Stimulated activated naive CD8-positive, alpha-beta T cell treated with anti-CD3 and anti-CD28 coated beads, Interleukin-15, Interleukin-2, amounts not matched to agents 100 ng/mL and 50 ng/mL, for 24 hours (primary cell): ENCODE results near the gene ZC3H15.
"Not testable (repeated sequence)": the region's sequence is repeated elsewhere in the genome, so short reads cannot be mapped to it uniquely, and the experiment has no call there.

Experiments
- H3K27ac Mint-ChIP-seq: one replicate; pipeline ENCODE4 v1.8.0; 2021; ENCODE audit warnings: mild to moderate bottlenecking, mixed read lengths
- H3K27me3 Mint-ChIP-seq: one replicate; pipeline ENCODE4 v1.8.0; 2021; ENCODE audit warnings: mixed read lengths
- H3K36me3 Mint-ChIP-seq: one replicate; pipeline ENCODE4 v1.8.0; 2021; ENCODE audit warnings: low read depth, mixed read lengths
- H3K4me1 Mint-ChIP-seq: one replicate; pipeline ENCODE4 v1.8.0; 2021; ENCODE audit warnings: low read depth, mixed read lengths
- H3K4me3 Mint-ChIP-seq: one replicate; pipeline ENCODE4 v1.8.0; 2021; ENCODE audit warnings: mild to moderate bottlenecking, mixed read lengths
- H3K9me3 Mint-ChIP-seq: one replicate; pipeline ENCODE4 v1.8.0; 2021; ENCODE audit warnings: mixed read lengths

ZC3H15 gene

DNA sequence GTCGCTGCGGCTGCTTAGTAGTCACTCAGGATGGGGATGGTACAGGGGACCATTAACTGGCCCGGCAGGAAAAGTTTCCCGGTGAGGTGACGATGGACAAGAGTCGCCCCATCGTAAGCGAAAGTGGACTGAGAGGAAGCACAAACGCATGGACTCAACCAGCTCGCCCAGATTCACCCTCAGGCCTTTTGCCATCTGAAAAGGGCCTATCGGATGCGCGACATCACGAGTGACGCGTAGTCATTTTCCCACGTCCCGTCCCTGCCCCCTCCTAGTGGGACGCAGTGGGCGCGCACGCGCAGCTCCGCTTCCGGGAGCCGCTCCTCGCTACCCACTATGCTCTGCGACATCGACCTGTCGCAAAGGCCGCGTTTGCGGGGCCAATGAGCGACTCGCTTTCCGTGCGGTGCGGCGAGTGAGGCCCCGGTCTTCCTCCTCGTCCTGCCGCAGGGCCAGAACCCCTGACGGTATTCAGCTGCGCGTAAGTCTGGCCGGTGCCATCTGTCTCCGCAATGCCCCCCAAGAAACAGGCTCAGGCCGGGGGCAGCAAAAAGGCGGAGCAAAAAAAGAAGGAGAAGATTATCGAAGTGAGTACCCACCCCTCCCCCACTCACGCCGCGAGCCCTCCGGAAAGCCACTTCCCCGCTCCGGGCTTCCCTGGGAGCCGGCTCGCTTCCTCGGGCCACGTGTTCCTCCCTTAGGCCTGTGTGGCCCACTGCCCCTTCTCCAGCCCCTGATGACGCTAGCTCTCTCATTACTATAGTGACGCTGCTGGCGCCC lies at the start of gene ZC3H15:
ZC3H15 (plus strand) TSS at position 390 of the 780 bp plus-strand sequence; CDS start at position 513, 123 bp downstream.
- Mint-ChIP-seq H3K27me3 (no peaks in the 10 kb centered on the region), H3K36me3 (peaks cover 30% of the 10 kb centered on the region), H3K9me3 (no peaks in the 10 kb centered on the region), H3K4me3 (peak within 1 kb of the TSS; percentile 99), H3K27ac (peak within 1 kb of the TSS; percentile 99), H3K4me1 (peaks cover 66% of the 10 kb centered on the region)

DNA sequence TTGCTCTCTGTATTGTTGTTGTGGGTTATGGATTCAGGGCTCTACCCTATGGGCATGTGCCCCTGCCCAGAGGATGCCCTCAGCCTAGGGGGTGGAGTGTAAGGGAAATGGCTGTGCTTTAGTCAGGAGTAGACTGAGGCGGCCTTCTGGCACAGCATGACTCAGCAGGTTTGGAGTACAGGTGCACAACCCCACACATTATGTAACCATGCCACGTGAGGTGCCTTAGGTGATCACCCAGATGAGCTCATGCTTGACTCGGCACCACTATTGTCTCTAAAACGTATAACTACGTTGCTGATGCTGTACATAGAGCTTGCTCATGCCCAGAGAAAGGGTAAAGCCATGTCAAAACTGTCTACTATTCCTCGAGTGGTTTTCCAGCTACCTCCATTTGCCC lies 48.3 kb upstream of the ZC3H15 start:
- no peaks in the 10 kb centered on the region for H3K4me1 Mint-ChIP-seq
- peaks cover 10% of the 10 kb centered on the region for H3K9me3 Mint-ChIP-seq
- peaks cover 29% of the 10 kb centered on the region for H3K36me3 Mint-ChIP-seq
- no peak overlapping the region for H3K4me3 Mint-ChIP-seq
- no peak overlapping the region for H3K27ac Mint-ChIP-seq
- H3K27me3 Mint-ChIP-seq: no peaks in the 10 kb centered on the region

DNA sequence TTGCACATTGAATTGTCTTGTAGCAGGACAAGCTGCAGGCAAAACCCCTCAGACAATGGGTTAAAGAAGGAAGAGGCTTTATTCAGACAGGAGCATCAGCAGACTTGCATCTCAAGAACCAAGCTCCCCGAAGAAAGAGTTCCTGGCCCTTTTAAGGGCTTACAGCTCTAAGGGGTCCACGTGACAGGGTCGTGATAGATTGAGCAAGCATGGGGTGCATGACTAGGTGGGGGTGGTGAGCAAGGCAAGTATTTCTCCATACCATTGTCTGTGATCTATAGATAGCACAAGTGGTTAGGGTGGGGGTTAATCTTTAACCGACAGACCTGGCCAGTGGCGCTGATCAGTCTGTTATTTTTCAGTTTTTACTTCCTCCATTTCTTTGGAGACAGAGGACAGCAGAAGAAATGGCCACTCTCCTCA lies 46.4 kb upstream of the ZC3H15 start:
- not testable (repeated sequence) for H3K9me3 Mint-ChIP-seq, H3K4me3 Mint-ChIP-seq, H3K27ac Mint-ChIP-seq, H3K27me3 Mint-ChIP-seq, H3K4me1 Mint-ChIP-seq
- peaks cover 22% of the 10 kb centered on the region for H3K36me3 Mint-ChIP-seq

DNA sequence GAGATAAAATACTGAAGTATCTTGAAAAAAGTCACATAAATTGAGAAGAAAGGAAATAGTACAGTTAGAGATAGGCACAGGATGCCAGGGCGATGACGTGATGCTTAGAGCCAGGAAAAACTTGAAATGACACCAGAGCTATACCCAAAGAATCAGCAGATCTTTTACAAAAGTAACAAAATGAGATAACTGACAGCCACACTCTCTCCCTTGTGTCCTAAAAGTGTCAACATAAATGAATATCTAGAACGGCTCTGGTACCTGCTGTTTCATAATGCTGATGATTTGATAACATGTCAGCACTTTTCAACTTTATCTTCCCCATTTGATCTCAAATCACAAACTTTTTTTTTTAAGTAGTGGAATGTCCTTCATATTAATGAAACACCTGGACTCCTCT lies 45.6 kb upstream of the ZC3H15 start:
- no peaks in the 10 kb centered on the region for H3K27me3 Mint-ChIP-seq
- no peak overlapping the region for H3K27ac Mint-ChIP-seq
- H3K9me3 Mint-ChIP-seq: peaks cover 10% of the 10 kb centered on the region
- no peaks in the 10 kb centered on the region for H3K4me1 Mint-ChIP-seq
- peaks cover 20% of the 10 kb centered on the region for H3K36me3 Mint-ChIP-seq
- H3K4me3 Mint-ChIP-seq: no peak overlapping the region

DNA sequence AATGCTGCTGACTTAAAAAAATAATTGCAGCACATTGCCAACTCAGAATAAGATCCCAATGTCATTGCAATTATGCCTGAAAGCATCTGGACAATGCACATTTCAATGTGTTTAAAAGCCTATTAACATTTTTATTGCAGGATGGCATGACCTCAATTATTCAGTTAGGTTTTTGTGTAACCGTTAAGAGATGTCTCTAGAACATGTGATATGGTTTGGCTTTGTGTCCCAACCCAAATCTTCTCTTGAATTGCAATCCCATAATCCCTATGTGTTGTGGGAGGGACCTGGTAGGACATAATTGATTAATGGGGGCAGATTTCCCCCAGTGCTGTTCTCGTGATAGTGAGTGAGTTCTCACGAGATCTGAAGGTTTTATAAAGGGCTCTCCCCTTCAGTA lies 43.2 kb upstream of the ZC3H15 start:
- no peak overlapping the region for H3K27ac Mint-ChIP-seq
- peaks cover 10% of the 10 kb centered on the region for H3K9me3 Mint-ChIP-seq
- H3K4me3 Mint-ChIP-seq: no peak overlapping the region
- H3K36me3 Mint-ChIP-seq: peaks cover 11% of the 10 kb centered on the region
- no peaks in the 10 kb centered on the region for H3K27me3 Mint-ChIP-seq
- H3K4me1 Mint-ChIP-seq: no peaks in the 10 kb centered on the region

DNA sequence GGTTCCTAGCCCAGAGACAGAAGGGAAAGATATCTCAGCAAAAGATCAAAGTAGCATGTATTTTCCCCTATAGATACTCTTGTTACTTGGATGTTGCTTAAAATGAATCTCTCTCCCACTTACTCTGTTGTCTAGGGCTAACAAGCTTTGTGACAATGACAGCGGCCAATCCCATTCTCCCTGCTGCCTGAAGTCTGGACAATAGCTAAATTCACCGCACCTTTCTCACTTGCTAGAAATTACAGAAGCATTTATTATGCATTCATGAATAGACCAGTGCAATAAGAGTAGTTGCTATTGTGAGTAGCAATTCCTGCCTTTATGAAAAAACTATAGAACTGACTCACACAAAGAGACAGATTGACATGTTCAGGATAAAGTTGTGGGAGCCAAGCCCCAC lies 42.2 kb upstream of the ZC3H15 start:
- Mint-ChIP-seq H3K36me3 (peaks cover 3% of the 10 kb centered on the region), H3K27ac (no peak overlapping the region), H3K27me3 (no peaks in the 10 kb centered on the region), H3K4me3 (no peak overlapping the region), H3K9me3 (peaks cover 8% of the 10 kb centered on the region), H3K4me1 (no peaks in the 10 kb centered on the region)

DNA sequence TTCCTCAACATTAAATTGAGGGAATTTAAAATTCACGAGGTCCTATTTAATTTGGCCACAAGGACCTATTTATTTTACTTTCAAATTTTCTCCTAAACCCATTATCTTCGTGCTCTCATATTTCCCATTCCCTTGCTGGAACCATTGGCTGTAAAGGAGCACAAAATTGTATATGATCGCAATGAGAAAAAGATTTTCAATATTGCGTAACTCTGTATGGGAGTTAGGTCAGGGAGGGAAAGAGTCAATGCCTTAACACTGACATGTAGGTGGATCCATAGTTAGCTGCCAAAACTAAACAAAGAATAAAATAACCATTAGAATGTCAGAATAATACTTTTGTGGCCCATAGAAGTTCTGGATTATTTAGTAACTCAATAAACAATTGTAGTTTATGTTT lies 40.6 kb upstream of the ZC3H15 start:
- Mint-ChIP-seq H3K27me3 (no peaks in the 10 kb centered on the region), H3K9me3 (peaks cover 2% of the 10 kb centered on the region), H3K27ac (no peak overlapping the region), H3K4me1 (no peaks in the 10 kb centered on the region), H3K4me3 (no peak overlapping the region), H3K36me3 (no peaks in the 10 kb centered on the region)

DNA sequence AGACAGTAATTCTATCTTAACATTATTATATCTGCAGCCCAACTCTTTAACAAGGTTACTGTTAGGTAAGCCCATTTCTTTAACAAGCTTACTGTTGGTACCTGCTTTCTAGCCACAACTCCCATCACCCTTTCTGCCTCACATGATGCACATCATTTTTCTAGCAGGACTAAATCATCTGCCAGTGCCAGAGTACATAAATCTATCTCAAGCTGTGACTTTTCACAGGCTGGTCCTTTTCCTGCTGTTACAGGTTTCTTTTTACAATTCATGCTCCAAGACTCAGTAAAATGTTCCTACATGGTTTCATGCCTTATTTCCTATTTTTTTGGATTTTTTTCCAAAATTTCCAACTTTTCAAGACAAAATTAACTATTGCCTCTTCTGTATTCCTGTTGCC lies 30.4 kb upstream of the ZC3H15 start:
- Mint-ChIP-seq H3K4me1 (no peaks in the 10 kb centered on the region), H3K9me3 (no peaks in the 10 kb centered on the region), H3K27ac (no peak overlapping the region), H3K4me3 (no peak overlapping the region), H3K27me3 (no peaks in the 10 kb centered on the region), H3K36me3 (peaks cover 7% of the 10 kb centered on the region)

DNA sequence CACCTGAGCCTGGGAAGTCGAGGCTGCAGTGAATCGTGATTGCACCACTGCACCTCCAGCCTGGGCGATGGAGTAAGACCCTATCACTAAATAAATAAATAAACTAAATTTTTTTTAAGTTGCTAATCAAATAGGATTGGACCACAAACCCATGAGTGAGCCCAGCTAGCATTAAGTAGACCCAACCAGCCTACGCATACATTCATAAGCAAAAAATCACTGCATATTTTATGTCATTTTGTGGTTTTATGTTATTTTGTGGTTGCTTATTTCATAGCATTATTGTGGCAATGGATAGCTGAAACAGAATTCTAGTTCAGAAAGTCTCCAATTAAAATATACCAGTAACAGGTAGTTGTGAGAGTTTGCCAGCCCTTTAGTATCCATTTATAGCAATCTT lies 29.1 kb upstream of the ZC3H15 start:
- no peaks in the 10 kb centered on the region for H3K9me3 Mint-ChIP-seq
- peaks cover 7% of the 10 kb centered on the region for H3K36me3 Mint-ChIP-seq
- no peak overlapping the region for H3K4me3 Mint-ChIP-seq
- H3K27me3 Mint-ChIP-seq: no peaks in the 10 kb centered on the region
- no peak overlapping the region for H3K27ac Mint-ChIP-seq
- no peaks in the 10 kb centered on the region for H3K4me1 Mint-ChIP-seq

DNA sequence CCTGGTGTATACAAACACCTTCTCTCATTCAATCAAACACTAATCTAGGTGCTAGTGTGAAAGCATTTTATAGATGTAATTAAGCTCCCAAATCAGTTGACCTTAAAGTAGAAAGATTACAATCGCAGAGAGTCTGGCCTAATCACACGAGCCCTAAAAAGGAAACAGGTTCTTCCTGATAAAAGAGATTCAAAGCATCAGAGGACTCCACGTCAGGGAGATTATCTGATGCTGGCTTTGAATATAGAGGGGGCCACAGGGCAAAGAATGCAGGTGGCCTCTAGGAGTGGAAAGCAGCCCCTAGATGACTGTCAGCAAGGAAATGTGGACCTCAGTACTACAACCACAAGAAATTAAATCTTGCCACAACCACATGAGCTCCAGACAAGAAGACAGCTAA lies 28.2 kb upstream of the ZC3H15 start:
- H3K27me3 Mint-ChIP-seq: no peaks in the 10 kb centered on the region
- H3K4me3 Mint-ChIP-seq: no peak overlapping the region
- no peaks in the 10 kb centered on the region for H3K9me3 Mint-ChIP-seq
- H3K27ac Mint-ChIP-seq: no peak overlapping the region
- H3K4me1 Mint-ChIP-seq: peaks cover 1% of the 10 kb centered on the region
- H3K36me3 Mint-ChIP-seq: peaks cover 7% of the 10 kb centered on the region

DNA sequence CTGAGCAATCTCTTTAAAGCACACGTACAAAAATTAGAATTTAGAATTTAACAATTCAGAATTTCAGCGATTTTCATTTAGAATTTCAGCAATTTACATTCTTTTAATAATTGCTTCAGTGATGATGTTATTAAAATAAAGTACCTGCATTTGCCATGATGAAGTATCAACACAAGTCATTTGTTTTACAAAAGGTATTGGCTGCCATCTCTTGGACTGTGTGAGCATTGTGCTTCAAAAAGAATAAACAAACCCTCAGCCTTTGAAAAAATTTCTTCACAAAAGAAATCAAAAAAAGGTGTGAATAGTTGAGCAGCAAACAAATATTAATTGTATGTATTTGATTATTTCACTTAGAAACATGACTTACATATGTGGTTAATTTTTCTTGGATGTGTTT lies 27.1 kb upstream of the ZC3H15 start:
- Mint-ChIP-seq H3K27me3 (no peaks in the 10 kb centered on the region), H3K9me3 (no peaks in the 10 kb centered on the region), H3K36me3 (peaks cover 7% of the 10 kb centered on the region), H3K27ac (no peak overlapping the region), H3K4me1 (peaks cover 4% of the 10 kb centered on the region), H3K4me3 (no peak overlapping the region)

DNA sequence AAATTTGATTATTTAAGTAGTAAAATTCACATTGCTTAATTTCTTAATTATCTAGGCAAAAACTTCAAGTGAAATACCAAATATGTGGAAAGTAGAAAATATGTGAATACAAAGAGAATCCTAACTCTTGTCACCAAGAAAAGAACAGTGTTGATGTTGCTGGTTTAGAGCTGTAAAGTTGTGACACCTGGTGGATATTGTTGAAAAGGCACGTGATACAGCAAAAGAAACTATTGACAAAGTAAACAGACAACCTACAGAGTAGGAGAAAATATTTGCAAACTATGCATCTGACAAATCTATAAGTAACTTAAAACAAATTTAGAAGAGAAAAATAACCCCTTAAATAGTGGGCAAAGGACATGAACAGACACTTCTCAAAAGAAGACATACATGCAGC lies 25.6 kb upstream of the ZC3H15 start:
- Mint-ChIP-seq H3K4me1 (peaks cover 4% of the 10 kb centered on the region), H3K4me3 (no peak overlapping the region), H3K27me3 (no peaks in the 10 kb centered on the region), H3K27ac (no peak overlapping the region), H3K36me3 (peaks cover 3% of the 10 kb centered on the region), H3K9me3 (no peaks in the 10 kb centered on the region)

DNA sequence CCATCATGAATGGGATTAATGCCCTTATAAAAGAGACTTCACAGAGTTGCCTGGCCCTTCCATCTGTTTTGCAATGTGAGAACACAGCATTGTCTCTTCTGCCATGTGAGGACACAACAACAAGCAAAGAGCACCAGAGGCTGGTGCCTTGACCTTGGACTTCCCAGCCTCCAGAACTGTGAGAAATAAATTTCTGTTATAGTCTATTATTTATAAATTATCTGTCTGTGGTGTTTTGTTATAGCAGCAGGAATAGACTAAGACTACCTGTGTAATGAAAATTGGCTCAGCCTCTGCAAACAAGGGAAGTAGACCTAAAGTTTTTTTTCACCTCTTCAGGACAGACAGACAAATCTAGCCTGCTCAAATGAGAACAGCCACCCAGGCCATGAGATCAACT lies 19.3 kb upstream of the ZC3H15 start:
- Mint-ChIP-seq H3K4me3 (no peak overlapping the region), H3K27ac (no peak overlapping the region), H3K36me3 (peaks cover 6% of the 10 kb centered on the region), H3K9me3 (peaks cover 4% of the 10 kb centered on the region), H3K4me1 (peaks cover 4% of the 10 kb centered on the region), H3K27me3 (no peaks in the 10 kb centered on the region)

DNA sequence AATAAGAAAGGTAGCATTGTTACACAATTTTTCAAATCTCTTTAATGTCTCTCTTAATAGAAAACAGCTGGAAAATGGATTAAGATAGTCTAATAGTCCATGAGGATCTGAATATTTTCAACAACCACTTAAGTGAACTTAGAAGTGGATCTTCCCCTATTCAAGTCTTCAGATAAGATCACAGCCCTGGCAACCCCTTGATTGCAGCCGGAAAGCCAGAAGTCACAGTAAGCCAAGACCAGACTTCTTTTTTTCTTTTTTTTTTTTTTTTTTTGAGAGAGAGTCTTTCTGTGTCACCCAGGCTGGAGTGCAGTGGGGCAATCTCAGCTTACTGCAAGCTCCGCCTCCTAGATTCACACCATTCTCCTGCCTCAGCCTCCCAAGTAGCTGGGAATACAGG lies 18.6 kb upstream of the ZC3H15 start:
- Mint-ChIP-seq H3K27ac (no peak overlapping the region), H3K4me1 (peaks cover 4% of the 10 kb centered on the region), H3K4me3 (no peak overlapping the region), H3K36me3 (peaks cover 10% of the 10 kb centered on the region), H3K27me3 (no peaks in the 10 kb centered on the region), H3K9me3 (peaks cover 4% of the 10 kb centered on the region)

DNA sequence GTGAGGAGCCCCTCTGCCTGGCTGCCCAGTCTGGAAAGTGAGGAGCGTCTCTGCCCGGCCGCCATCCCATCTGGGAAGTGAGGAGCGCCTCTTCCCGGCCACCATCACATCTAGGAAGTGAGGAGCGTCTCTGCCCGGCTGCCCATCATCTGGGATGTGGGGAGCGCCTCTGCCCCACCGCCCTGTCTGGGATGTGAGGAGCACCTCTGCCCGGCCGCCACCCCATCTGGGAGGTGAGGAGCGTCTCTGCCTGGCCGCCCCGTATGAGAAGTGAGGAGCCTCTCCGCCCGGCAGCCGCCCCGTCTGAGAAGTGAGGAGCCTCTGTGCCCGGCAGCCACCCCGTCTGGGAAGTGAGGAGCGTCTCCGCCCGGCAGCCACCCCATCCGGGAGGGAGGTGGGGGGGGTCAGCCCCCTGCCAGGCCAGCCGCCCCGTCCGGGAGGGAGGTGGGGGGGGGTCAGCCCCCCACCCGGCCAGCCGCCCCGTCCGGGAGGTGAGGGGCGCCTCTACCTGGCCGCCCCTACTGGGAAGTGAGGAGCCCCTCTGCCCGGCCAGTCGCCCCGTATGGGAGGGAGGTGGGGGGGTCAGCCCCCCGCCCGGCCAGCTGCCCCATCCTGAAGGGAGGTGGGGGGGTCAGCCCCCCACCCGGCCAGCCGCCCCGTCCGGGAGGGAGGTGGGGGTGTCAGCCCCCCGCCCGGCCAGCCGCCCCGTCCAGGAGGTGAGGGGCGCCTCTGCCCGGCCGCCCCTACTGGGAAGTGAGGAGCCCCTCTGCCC lies 13.2 kb upstream of the ZC3H15 start:
- H3K36me3 Mint-ChIP-seq: peaks cover 18% of the 10 kb centered on the region
- not testable (repeated sequence) for H3K27ac Mint-ChIP-seq, H3K4me3 Mint-ChIP-seq

More for the DNA sequence above, 13.2 kb upstream of the ZC3H15 start:
- not testable (repeated sequence) for H3K4me1 Mint-ChIP-seq, H3K27me3 Mint-ChIP-seq, H3K9me3 Mint-ChIP-seq
